HEK293 (cell line): Measurements from ENCODE around the gene TRIM7.

Experiments
- GLIS2 ChIP-seq: fragments of 450-650 bp; formaldehyde crosslinking; IDR thresholded peaks from 2 replicates; pipeline ENCODE4 v1.5.1; 2016; ENCODE audit warnings: missing biosample characterization, missing genetic modification characterization
- HOXD13 ChIP-seq: sonication (generic); formaldehyde crosslinking; IDR thresholded peaks from 2 replicates; pipeline ENCODE4 v1.8.0; 2022; ENCODE audit warnings: missing genetic modification reagents, borderline replicate concordance
- KLF8 ChIP-seq: fragments of 450-650 bp; formaldehyde crosslinking; IDR thresholded peaks from 2 replicates; pipeline ENCODE4 v1.5.1; 2016; ENCODE audit warnings: missing biosample characterization, missing genetic modification characterization
- KLF9 ChIP-seq: fragments of 450-650 bp; formaldehyde crosslinking; IDR thresholded peaks from 2 replicates; pipeline ENCODE4 v1.5.1; 2016; ENCODE audit warnings: missing biosample characterization, missing genetic modification characterization, low read depth
- OSR2 ChIP-seq: fragments of 450-650 bp; formaldehyde crosslinking; IDR thresholded peaks from 2 replicates; pipeline ENCODE4 v1.5.1; 2016; ENCODE audit warnings: missing biosample characterization, missing genetic modification characterization
- SCRT1 ChIP-seq: fragments of 450-650 bp; formaldehyde crosslinking; IDR thresholded peaks from 2 replicates; pipeline ENCODE4 v1.5.1; 2016; ENCODE audit warnings: missing biosample characterization, missing genetic modification characterization, borderline replicate concordance
- ZBTB17 ChIP-seq: fragments of 450-650 bp; formaldehyde crosslinking; IDR thresholded peaks from 2 replicates; pipeline ENCODE4 v1.5.1; 2016; ENCODE audit warnings: missing biosample characterization, missing genetic modification characterization
- ZEB2 ChIP-seq: fragments of 450-650 bp; formaldehyde crosslinking; IDR thresholded peaks from 2 replicates; pipeline ENCODE4 v1.5.1; 2016; ENCODE audit warnings: missing biosample characterization, missing genetic modification characterization
- ZFHX2 ChIP-seq: fragments of 450-650 bp; formaldehyde crosslinking; conservative IDR thresholded peaks from 2 replicates; pipeline ENCODE4 v1.5.1; 2016; ENCODE audit warnings: missing biosample characterization, missing genetic modification characterization
- ZNF132 ChIP-seq: fragments of 450-650 bp; formaldehyde crosslinking; IDR thresholded peaks from 2 replicates; pipeline ENCODE4 v1.5.1; 2017; ENCODE audit warnings: missing biosample characterization, missing genetic modification characterization, borderline replicate concordance
- ZNF184 ChIP-seq: fragments of 450-650 bp; IDR thresholded peaks from 2 replicates; pipeline ENCODE4 v1.5.1; 2018; ENCODE audit warnings: missing biosample characterization, mild to moderate bottlenecking, missing genetic modification characterization
- ZNF354C ChIP-seq: fragments of 450-650 bp; formaldehyde crosslinking; IDR thresholded peaks from 2 replicates; pipeline ENCODE4 v1.5.1; 2016; ENCODE audit warnings: missing biosample characterization, missing genetic modification characterization, low read depth, borderline replicate concordance
- ZNF366 ChIP-seq: fragments of 450-650 bp; formaldehyde crosslinking; conservative IDR thresholded peaks from 2 replicates; pipeline ENCODE4 v1.5.1; 2016; ENCODE audit warnings: missing biosample characterization, missing genetic modification characterization
- ZNF48 ChIP-seq: fragments of 450-650 bp; formaldehyde crosslinking; IDR thresholded peaks from 2 replicates; pipeline ENCODE4 v1.5.1; 2016; ENCODE audit warnings: missing biosample characterization, missing genetic modification characterization
- ZNF571 ChIP-seq: fragments of 450-650 bp; formaldehyde crosslinking; IDR thresholded peaks from 2 replicates; pipeline ENCODE4 v1.5.0; 2017; ENCODE audit warnings: missing biosample characterization, missing genetic modification characterization
- ZNF596 ChIP-seq: fragments of 450-650 bp; IDR thresholded peaks from 2 replicates; pipeline ENCODE4 v1.5.0; 2018; ENCODE audit warnings: missing biosample characterization, mild to moderate bottlenecking, missing genetic modification characterization, moderate library complexity
- ZNF600 ChIP-seq: fragments of 450-650 bp; formaldehyde crosslinking; IDR thresholded peaks from 2 replicates; pipeline ENCODE4 v1.5.1; 2016; ENCODE audit warnings: missing biosample characterization, missing genetic modification characterization
- ZNF660 ChIP-seq: fragments of 450-650 bp; IDR thresholded peaks from 2 replicates; pipeline ENCODE4 v1.5.1; 2018; ENCODE audit warnings: missing biosample characterization, mild to moderate bottlenecking, missing genetic modification characterization
- ZNF677 ChIP-seq: fragments of 450-650 bp; IDR thresholded peaks from 2 replicates; pipeline ENCODE4 v1.5.0; 2018; ENCODE audit warnings: missing biosample characterization, mild to moderate bottlenecking, missing genetic modification characterization, moderate library complexity
- TF ChIP-seq, protein P1 (sequence below): fragments of 450-650 bp; formaldehyde crosslinking; IDR thresholded peaks from 2 replicates; pipeline ENCODE4 v1.5.1; 2016; ENCODE audit warnings: missing biosample characterization, missing genetic modification characterization
- TF ChIP-seq, protein P2 (sequence below): fragments of 450-650 bp; formaldehyde crosslinking; IDR thresholded peaks from 2 replicates; pipeline ENCODE4 v1.5.1; 2016; ENCODE audit warnings: missing biosample characterization, missing genetic modification characterization
- TF ChIP-seq, protein P3 (sequence below): fragments of 450-650 bp; formaldehyde crosslinking; IDR thresholded peaks from 2 replicates; pipeline ENCODE4 v1.5.1; 2017; ENCODE audit warnings: missing biosample characterization, mild to moderate bottlenecking, missing genetic modification characterization, moderate library complexity
- TF ChIP-seq, protein P4 (sequence below): fragments of 450-650 bp; formaldehyde crosslinking; IDR thresholded peaks from 2 replicates; pipeline ENCODE4 v1.5.1; 2016; ENCODE audit warnings: missing biosample characterization, missing genetic modification characterization, borderline replicate concordance
- TF ChIP-seq, protein P5 (sequence below): fragments of 450-650 bp; formaldehyde crosslinking; IDR thresholded peaks from 2 replicates; pipeline ENCODE4 v1.5.1; 2017; ENCODE audit warnings: missing biosample characterization, missing genetic modification characterization
- TF ChIP-seq, protein P6 (sequence below): fragments of 450-650 bp; formaldehyde crosslinking; IDR thresholded peaks from 2 replicates; pipeline ENCODE4 v1.5.1; 2016; ENCODE audit warnings: missing biosample characterization, missing genetic modification characterization

TRIM7 gene

DNA sequence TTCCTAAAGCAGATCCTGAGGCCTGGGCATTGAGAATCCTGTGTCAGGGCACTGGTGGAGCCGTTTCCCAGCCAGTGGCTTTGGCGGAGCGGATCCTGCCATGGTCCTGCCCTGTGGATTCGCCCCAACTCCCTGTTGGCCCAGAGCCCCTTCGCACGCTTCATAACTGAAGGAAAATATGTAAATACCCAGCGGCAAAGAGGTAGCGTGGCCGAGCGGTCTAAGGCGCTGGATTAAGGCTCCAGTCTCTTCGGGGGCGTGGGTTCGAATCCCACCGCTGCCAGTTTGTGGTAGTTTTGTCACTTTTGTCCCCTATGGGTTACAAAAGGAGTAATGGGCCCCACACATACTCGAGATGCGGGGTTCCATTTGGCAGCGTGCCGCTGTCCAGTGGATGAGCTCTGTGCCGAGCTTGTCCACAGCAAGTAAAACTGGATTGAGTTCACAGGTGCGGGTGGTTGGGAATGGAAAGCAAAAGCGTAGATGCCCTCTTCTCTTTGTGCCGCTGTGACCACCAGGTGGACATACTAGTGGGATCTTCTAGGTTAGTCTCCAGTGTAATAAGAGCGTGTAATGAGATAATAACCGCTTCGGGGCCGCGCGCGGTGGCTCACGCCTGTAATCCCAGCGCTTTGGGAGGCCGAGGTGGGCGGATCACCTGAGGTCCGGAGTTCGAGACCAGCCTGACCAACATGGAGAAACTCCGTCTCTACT, 17.3 kb downstream of the TRIM7 start (continued):
- TF ChIP-seq, protein P1, sequence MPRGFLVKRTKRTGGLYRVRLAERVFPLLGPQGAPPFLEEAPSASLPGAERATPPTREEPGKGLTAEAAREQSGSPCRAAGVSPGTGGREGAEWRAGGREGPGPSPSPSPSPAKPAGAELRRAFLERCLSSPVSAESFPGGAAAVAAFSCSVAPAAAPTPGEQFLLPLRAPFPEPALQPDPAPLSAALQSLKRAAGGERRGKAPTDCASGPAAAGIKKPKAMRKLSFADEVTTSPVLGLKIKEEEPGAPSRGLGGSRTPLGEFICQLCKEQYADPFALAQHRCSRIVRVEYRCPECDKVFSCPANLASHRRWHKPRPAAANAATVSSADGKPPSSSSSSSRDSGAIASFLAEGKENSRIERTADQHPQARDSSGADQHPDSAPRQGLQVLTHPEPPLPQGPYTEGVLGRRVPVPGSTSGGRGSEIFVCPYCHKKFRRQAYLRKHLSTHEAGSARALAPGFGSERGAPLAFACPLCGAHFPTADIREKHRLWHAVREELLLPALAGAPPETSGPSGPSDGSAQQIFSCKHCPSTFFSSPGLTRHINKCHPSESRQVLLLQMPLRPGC (tag by site-specific recombination) = peak; percentile 44; the same call in 1 of the 2 replicates
- TF ChIP-seq ZNF596 (tag by site-specific recombination) (0 out of 2 replicates have a peak, but pooled peaks have one; percentile 32), ZFHX2 (tag by site-specific recombination) (peak; percentile 93), SCRT1 (peak; percentile 53; the same call in 1 of the 2 replicates), ZNF354C (tag by site-specific recombination) (no peak), ZNF132 (no peak), GLIS2 (tag by site-specific recombination) (peak; percentile 87), ZNF366 (tag by site-specific recombination) (peak; percentile 50; the same call in 1 of the 2 replicates), ZEB2 (tag by site-specific recombination) (peak; percentile 97), ZNF677 (tag by site-specific recombination) (0 out of 2 replicates have a peak, but pooled peaks have one; percentile 50), ZBTB17 (tag by site-specific recombination) (peak; percentile 50), OSR2 (tag by site-specific recombination) (no peak), ZNF660 (tag by site-specific recombination) (peak; percentile 97), HOXD13 (CRISPR knock-in tag) (no peak), ZNF184 (tag by site-specific recombination) (0 out of 2 replicates have a peak, but pooled peaks have one; percentile 45), ZNF48 (tag by site-specific recombination) (no peak), KLF8 (tag by site-specific recombination) (peak; percentile 58), ZNF600 (tag by site-specific recombination) (peak; percentile 77; the same call in 1 of the 2 replicates), KLF9 (tag by site-specific recombination) (peak; percentile 83), ZNF571 (tag by site-specific recombination) (no peak)
- TF ChIP-seq, protein P2, sequence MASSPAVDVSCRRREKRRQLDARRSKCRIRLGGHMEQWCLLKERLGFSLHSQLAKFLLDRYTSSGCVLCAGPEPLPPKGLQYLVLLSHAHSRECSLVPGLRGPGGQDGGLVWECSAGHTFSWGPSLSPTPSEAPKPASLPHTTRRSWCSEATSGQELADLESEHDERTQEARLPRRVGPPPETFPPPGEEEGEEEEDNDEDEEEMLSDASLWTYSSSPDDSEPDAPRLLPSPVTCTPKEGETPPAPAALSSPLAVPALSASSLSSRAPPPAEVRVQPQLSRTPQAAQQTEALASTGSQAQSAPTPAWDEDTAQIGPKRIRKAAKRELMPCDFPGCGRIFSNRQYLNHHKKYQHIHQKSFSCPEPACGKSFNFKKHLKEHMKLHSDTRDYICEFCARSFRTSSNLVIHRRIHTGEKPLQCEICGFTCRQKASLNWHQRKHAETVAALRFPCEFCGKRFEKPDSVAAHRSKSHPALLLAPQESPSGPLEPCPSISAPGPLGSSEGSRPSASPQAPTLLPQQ (tag by site-specific recombination) = peak; percentile 99
- TF ChIP-seq, protein P3, sequence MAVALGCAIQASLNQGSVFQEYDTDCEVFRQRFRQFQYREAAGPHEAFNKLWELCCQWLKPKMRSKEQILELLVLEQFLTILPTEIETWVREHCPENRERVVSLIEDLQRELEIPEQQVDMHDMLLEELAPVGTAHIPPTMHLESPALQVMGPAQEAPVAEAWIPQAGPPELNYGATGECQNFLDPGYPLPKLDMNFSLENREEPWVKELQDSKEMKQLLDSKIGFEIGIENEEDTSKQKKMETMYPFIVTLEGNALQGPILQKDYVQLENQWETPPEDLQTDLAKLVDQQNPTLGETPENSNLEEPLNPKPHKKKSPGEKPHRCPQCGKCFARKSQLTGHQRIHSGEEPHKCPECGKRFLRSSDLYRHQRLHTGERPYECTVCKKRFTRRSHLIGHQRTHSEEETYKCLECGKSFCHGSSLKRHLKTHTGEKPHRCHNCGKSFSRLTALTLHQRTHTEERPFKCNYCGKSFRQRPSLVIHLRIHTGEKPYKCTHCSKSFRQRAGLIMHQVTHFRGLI = peak; percentile 39; the same call in 1 of the 2 replicates
- TF ChIP-seq, protein P4, sequence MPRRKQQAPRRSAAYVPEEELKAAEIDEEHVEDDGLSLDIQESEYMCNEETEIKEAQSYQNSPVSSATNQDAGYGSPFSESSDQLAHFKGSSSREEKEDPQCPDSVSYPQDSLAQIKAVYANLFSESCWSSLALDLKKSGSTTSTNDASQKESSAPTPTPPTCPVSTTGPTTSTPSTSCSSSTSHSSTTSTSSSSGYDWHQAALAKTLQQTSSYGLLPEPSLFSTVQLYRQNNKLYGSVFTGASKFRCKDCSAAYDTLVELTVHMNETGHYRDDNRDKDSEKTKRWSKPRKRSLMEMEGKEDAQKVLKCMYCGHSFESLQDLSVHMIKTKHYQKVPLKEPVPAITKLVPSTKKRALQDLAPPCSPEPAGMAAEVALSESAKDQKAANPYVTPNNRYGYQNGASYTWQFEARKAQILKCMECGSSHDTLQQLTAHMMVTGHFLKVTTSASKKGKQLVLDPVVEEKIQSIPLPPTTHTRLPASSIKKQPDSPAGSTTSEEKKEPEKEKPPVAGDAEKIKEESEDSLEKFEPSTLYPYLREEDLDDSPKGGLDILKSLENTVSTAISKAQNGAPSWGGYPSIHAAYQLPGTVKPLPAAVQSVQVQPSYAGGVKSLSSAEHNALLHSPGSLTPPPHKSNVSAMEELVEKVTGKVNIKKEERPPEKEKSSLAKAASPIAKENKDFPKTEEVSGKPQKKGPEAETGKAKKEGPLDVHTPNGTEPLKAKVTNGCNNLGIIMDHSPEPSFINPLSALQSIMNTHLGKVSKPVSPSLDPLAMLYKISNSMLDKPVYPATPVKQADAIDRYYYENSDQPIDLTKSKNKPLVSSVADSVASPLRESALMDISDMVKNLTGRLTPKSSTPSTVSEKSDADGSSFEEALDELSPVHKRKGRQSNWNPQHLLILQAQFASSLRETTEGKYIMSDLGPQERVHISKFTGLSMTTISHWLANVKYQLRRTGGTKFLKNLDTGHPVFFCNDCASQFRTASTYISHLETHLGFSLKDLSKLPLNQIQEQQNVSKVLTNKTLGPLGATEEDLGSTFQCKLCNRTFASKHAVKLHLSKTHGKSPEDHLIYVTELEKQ (tag by site-specific recombination) = peak; percentile 21; the same call in 1 of the 2 replicates
- TF ChIP-seq, protein P5, sequence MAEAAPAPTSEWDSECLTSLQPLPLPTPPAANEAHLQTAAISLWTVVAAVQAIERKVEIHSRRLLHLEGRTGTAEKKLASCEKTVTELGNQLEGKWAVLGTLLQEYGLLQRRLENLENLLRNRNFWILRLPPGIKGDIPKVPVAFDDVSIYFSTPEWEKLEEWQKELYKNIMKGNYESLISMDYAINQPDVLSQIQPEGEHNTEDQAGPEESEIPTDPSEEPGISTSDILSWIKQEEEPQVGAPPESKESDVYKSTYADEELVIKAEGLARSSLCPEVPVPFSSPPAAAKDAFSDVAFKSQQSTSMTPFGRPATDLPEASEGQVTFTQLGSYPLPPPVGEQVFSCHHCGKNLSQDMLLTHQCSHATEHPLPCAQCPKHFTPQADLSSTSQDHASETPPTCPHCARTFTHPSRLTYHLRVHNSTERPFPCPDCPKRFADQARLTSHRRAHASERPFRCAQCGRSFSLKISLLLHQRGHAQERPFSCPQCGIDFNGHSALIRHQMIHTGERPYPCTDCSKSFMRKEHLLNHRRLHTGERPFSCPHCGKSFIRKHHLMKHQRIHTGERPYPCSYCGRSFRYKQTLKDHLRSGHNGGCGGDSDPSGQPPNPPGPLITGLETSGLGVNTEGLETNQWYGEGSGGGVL (tag by site-specific recombination) = no peak
- TF ChIP-seq, protein P6, sequence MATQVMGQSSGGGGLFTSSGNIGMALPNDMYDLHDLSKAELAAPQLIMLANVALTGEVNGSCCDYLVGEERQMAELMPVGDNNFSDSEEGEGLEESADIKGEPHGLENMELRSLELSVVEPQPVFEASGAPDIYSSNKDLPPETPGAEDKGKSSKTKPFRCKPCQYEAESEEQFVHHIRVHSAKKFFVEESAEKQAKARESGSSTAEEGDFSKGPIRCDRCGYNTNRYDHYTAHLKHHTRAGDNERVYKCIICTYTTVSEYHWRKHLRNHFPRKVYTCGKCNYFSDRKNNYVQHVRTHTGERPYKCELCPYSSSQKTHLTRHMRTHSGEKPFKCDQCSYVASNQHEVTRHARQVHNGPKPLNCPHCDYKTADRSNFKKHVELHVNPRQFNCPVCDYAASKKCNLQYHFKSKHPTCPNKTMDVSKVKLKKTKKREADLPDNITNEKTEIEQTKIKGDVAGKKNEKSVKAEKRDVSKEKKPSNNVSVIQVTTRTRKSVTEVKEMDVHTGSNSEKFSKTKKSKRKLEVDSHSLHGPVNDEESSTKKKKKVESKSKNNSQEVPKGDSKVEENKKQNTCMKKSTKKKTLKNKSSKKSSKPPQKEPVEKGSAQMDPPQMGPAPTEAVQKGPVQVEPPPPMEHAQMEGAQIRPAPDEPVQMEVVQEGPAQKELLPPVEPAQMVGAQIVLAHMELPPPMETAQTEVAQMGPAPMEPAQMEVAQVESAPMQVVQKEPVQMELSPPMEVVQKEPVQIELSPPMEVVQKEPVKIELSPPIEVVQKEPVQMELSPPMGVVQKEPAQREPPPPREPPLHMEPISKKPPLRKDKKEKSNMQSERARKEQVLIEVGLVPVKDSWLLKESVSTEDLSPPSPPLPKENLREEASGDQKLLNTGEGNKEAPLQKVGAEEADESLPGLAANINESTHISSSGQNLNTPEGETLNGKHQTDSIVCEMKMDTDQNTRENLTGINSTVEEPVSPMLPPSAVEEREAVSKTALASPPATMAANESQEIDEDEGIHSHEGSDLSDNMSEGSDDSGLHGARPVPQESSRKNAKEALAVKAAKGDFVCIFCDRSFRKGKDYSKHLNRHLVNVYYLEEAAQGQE (tag by site-specific recombination) = peak; percentile 90
